Measurements from ENCODE around the gene PLAC9. TPM values are rescaled to one million over a fixed set of nuclear protein-coding genes. Genes with fewer than 3 reads are reported as not detected.
"Not testable (repeated sequence)": the region's sequence is repeated elsewhere in the genome, so short reads cannot be mapped to it uniquely, and the experiment has no call there.

PLAC9 gene
- total RNA-seq, 1 donor from 2014 or later: 1.5 TPM

GRCh38 chr10:80099295-80099694 lies 33.2 kb upstream of the PLAC9 start:
- H3K27me3 ChIP-seq (ENCODE audit: insufficient read depth, low read length); H3K9me3 ChIP-seq (ENCODE audit: insufficient read depth, low read depth, low read length); H2AFZ ChIP-seq (ENCODE audit: low read depth, low read length); H3K4me2 ChIP-seq (ENCODE audit: low read length); H3K27me3 Mint-ChIP-seq (ENCODE audit: low read depth, unreplicated experiment); H3K36me3 Mint-ChIP-seq (ENCODE audit: low read depth, unreplicated experiment); H3K9ac ChIP-seq (ENCODE audit: low read length); H3K27ac Mint-ChIP-seq (ENCODE audit: unreplicated experiment); H4K20me1 ChIP-seq (ENCODE audit: insufficient read depth, low read length); H3K4me3 Mint-ChIP-seq (ENCODE audit: unreplicated experiment); FAIRE-seq; H3K9me3 Mint-ChIP-seq (ENCODE audit: unreplicated experiment); H3K4me3 ChIP-seq (ENCODE audit: insufficient read depth, low read depth, low read length); H3K36me3 ChIP-seq (ENCODE audit: insufficient read depth, low read length); DNase-seq (ENCODE audit: low read depth); H3K27ac ChIP-seq (ENCODE audit: low read depth, low read length); H3K79me2 ChIP-seq (ENCODE audit: insufficient read depth, low read length); H3K4me1 ChIP-seq (ENCODE audit: insufficient read depth, low read length); H3K4me1 Mint-ChIP-seq (ENCODE audit: low read depth, unreplicated experiment): not testable (repeated sequence)

- Histone ChIP-seq H3K4me2 (ENCODE audit: low read length) (no peak overlapping the region), H3K27ac (ENCODE audit: low read depth, low read length) (no peak overlapping the region), H2AFZ (ENCODE audit: low read depth, low read length) (no peak overlapping the region), H3K4me3 (ENCODE audit: insufficient read depth, low read depth, low read length) (no peak overlapping the region), H3K79me2 (ENCODE audit: insufficient read depth, low read length) (no peaks in the 10 kb centered on the region), H3K27me3 (ENCODE audit: insufficient read depth, low read length) (no peaks in the 10 kb centered on the region), H3K9ac (ENCODE audit: low read length) (no peak overlapping the region), H3K9me3 (ENCODE audit: insufficient read depth, low read depth, low read length) (no peaks in the 10 kb centered on the region), H3K36me3 (ENCODE audit: insufficient read depth, low read length) (no peaks in the 10 kb centered on the region), H4K20me1 (ENCODE audit: insufficient read depth, low read length) (no peaks in the 10 kb centered on the region), H3K4me1 (ENCODE audit: insufficient read depth, low read length) (no peaks in the 10 kb centered on the region)
- Mint-ChIP-seq H3K4me1 (ENCODE audit: low read depth, unreplicated experiment) (peaks cover 4% of the 10 kb centered on the region), H3K36me3 (ENCODE audit: low read depth, unreplicated experiment) (no peaks in the 10 kb centered on the region), H3K9me3 (ENCODE audit: unreplicated experiment) (peaks cover 2% of the 10 kb centered on the region), H3K4me3 (ENCODE audit: unreplicated experiment) (no peak overlapping the region), H3K27ac (ENCODE audit: unreplicated experiment) (no peak overlapping the region), H3K27me3 (ENCODE audit: low read depth, unreplicated experiment) (peaks cover 2% of the 10 kb centered on the region)
- no peak for TF ChIP-seq EZH2 (IDR thresholded peaks at IDR 0.05; ENCODE audit: insufficient read depth, low read length)
- TF ChIP-seq, protein P1, sequence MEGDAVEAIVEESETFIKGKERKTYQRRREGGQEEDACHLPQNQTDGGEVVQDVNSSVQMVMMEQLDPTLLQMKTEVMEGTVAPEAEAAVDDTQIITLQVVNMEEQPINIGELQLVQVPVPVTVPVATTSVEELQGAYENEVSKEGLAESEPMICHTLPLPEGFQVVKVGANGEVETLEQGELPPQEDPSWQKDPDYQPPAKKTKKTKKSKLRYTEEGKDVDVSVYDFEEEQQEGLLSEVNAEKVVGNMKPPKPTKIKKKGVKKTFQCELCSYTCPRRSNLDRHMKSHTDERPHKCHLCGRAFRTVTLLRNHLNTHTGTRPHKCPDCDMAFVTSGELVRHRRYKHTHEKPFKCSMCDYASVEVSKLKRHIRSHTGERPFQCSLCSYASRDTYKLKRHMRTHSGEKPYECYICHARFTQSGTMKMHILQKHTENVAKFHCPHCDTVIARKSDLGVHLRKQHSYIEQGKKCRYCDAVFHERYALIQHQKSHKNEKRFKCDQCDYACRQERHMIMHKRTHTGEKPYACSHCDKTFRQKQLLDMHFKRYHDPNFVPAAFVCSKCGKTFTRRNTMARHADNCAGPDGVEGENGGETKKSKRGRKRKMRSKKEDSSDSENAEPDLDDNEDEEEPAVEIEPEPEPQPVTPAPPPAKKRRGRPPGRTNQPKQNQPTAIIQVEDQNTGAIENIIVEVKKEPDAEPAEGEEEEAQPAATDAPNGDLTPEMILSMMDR (IDR thresholded peaks at IDR 0.05; ENCODE audit: insufficient read depth, low read depth, low read length): no peak
- DNase-seq (ENCODE audit: low read depth): no peak
- no peak for FAIRE-seq
These were observed 32.4 kb upstream of the PLAC9 start for GRCh38 chr10:80100116-80100515.

GRCh38 chr10:80100861-80101695 lies 31.5 kb upstream of the PLAC9 start:
- no peak overlapping the region for H3K27ac ChIP-seq (ENCODE audit: low read depth, low read length)
- no peak overlapping the region for H3K27ac Mint-ChIP-seq (ENCODE audit: unreplicated experiment)
- peaks cover 2% of the 10 kb centered on the region for H3K27me3 Mint-ChIP-seq (ENCODE audit: low read depth, unreplicated experiment)
- FAIRE-seq (no peak), DNase-seq (ENCODE audit: low read depth) (no peak)
- H3K27me3 ChIP-seq (ENCODE audit: insufficient read depth, low read length): no peaks in the 10 kb centered on the region
- H3K36me3 ChIP-seq (ENCODE audit: insufficient read depth, low read length): no peaks in the 10 kb centered on the region
- H3K4me1 Mint-ChIP-seq (ENCODE audit: low read depth, unreplicated experiment): peaks cover 4% of the 10 kb centered on the region
- H3K79me2 ChIP-seq (ENCODE audit: insufficient read depth, low read length): no peaks in the 10 kb centered on the region
- H3K4me3 ChIP-seq (ENCODE audit: insufficient read depth, low read depth, low read length): no peak overlapping the region
- H3K9ac ChIP-seq (ENCODE audit: low read length): no peak overlapping the region
- H3K9me3 ChIP-seq (ENCODE audit: insufficient read depth, low read depth, low read length): no peaks in the 10 kb centered on the region
- no peaks in the 10 kb centered on the region for H4K20me1 ChIP-seq (ENCODE audit: insufficient read depth, low read length)
- H3K4me2 ChIP-seq (ENCODE audit: low read length): no peak overlapping the region
- TF ChIP-seq, protein P1 (IDR thresholded peaks at IDR 0.05; ENCODE audit: insufficient read depth, low read depth, low read length): no peak
- no peak for TF ChIP-seq EZH2 (IDR thresholded peaks at IDR 0.05; ENCODE audit: insufficient read depth, low read length)
- no peak overlapping the region for H2AFZ ChIP-seq (ENCODE audit: low read depth, low read length)
- no peaks in the 10 kb centered on the region for H3K36me3 Mint-ChIP-seq (ENCODE audit: low read depth, unreplicated experiment)
- no peak overlapping the region for H3K4me3 Mint-ChIP-seq (ENCODE audit: unreplicated experiment)
- peaks cover 2% of the 10 kb centered on the region for H3K9me3 Mint-ChIP-seq (ENCODE audit: unreplicated experiment)
- no peaks in the 10 kb centered on the region for H3K4me1 ChIP-seq (ENCODE audit: insufficient read depth, low read length)

All from astrocyte (in vitro differentiated cells and primary cell).